Mesenchymal stem cell (in vitro differentiated cells and primary cell): ENCODE data around the gene CCDC38.

Source experiments
- DNase-seq: peaks from one replicate; pipeline ENCODE4 v3.0.0-alpha.2; 2013
- H2AFZ ChIP-seq: one replicate; pipeline ENCODE4 v1.6.1; 2013; ENCODE audit warnings: low read depth, mild to moderate bottlenecking, control low read depth, inconsistent platforms, low read length, moderate library complexity
- H2AK5ac ChIP-seq: 2 replicates; pipeline ENCODE4 v1.6.1; 2013; ENCODE audit warnings: low read length, moderate library complexity, mild to moderate bottlenecking, inconsistent platforms; ENCODE audit not compliant: severe bottlenecking
- H2BK120ac ChIP-seq: one replicate; pipeline ENCODE4 v1.6.1; 2013; ENCODE audit warnings: low read depth, mild to moderate bottlenecking, inconsistent platforms, low read length, moderate library complexity
- H2BK12ac ChIP-seq, 2 experiments: one replicate each; pipeline ENCODE4 v1.6.1; 2013; ENCODE audit warnings: inconsistent platforms in 2 of 2, low read length in 2 of 2, mild to moderate bottlenecking in 2 of 2, moderate library complexity in 2 of 2, control low read depth in 1 of 2
- H2BK15ac ChIP-seq: one replicate; pipeline ENCODE4 v1.6.1; 2013; ENCODE audit warnings: mild to moderate bottlenecking, low read depth, inconsistent platforms; ENCODE audit not compliant: poor library complexity, severe bottlenecking
- H2BK5ac ChIP-seq: 2 replicates; pipeline ENCODE4 v1.6.1; 2013; ENCODE audit warnings: low read depth, mild to moderate bottlenecking, low read length, control low read depth, inconsistent platforms; ENCODE audit not compliant: poor library complexity, severe bottlenecking
- H3K14ac ChIP-seq, 2 experiments: one replicate each; pipeline ENCODE4 v1.6.1; 2013; ENCODE audit warnings: inconsistent platforms in 2 of 2, low read length in 2 of 2, control low read depth in 1 of 2, mild to moderate bottlenecking in 1 of 2, moderate library complexity in 1 of 2
- H3K18ac ChIP-seq, 2 experiments: one replicate each; pipeline ENCODE4 v1.6.1; 2013; ENCODE audit warnings: inconsistent platforms in 2 of 2, low read length in 2 of 2, control low read depth in 1 of 2, low read depth in 1 of 2, mild to moderate bottlenecking in 1 of 2
- H3K23ac ChIP-seq, 2 experiments: one replicate each; pipeline ENCODE4 v1.6.1; 2013; ENCODE audit warnings: inconsistent platforms in 2 of 2, low read length in 2 of 2, mild to moderate bottlenecking in 2 of 2, moderate library complexity in 2 of 2, control low read depth in 1 of 2
- H3K27ac ChIP-seq: 2 replicates; pipeline ENCODE4 v1.5.1; 2013; ENCODE audit warnings: mild to moderate bottlenecking, moderate library complexity, low read length, control low read depth, inconsistent platforms; ENCODE audit not compliant: poor library complexity, severe bottlenecking
- H3K27me3 ChIP-seq, 2 experiments: 2 replicates each; pipeline versions ENCODE4 v1.6.1 to v1.7.0; 2013; ENCODE audit warnings: low read length in 2 of 2, mild to moderate bottlenecking in 2 of 2, moderate library complexity in 2 of 2, control low read depth in 1 of 2, inconsistent platforms in 1 of 2; ENCODE audit not compliant: control insufficient read depth in 1 of 2, insufficient read depth in 1 of 2
- H3K36me3 ChIP-seq, 2 experiments: 2 replicates each; pipeline versions ENCODE4 v1.6.1 to v1.7.0; 2013; ENCODE audit warnings: low read length in 2 of 2, control low read depth in 1 of 2, inconsistent platforms in 1 of 2, low read depth in 1 of 2, mild to moderate bottlenecking in 1 of 2; ENCODE audit not compliant: insufficient read depth in 2 of 2, control insufficient read depth in 1 of 2
- H3K4ac ChIP-seq, 2 experiments: one replicate each; pipeline ENCODE4 v1.6.1; 2013; ENCODE audit warnings: inconsistent platforms in 2 of 2, low read length in 2 of 2, mild to moderate bottlenecking in 2 of 2, moderate library complexity in 2 of 2, control low read depth in 1 of 2, low read depth in 1 of 2
- H3K4me1 ChIP-seq: 2 replicates; pipeline ENCODE4 v1.6.1; 2013; ENCODE audit warnings: low read depth, low read length, control low read depth; ENCODE audit not compliant: control insufficient read depth, insufficient read depth
- H3K4me2 ChIP-seq: 2 replicates; pipeline ENCODE4 v1.6.1; 2013; ENCODE audit warnings: low read length, mild to moderate bottlenecking, inconsistent platforms; ENCODE audit not compliant: poor library complexity, severe bottlenecking
- H3K4me3 ChIP-seq, 2 experiments: 2 replicates each; pipeline versions ENCODE4 v1.5.1 to v1.7.0; 2013; ENCODE audit warnings: low read length in 2 of 2, mild to moderate bottlenecking in 2 of 2, control low read depth in 1 of 2, low read depth in 1 of 2; ENCODE audit not compliant: insufficient read depth in 1 of 2
- H3K79me1 ChIP-seq: replicated peaks from 2 replicates; pipeline ENCODE4 v1.6.1; 2013; ENCODE audit warnings: mild to moderate bottlenecking, control low read depth, low read length, inconsistent platforms; ENCODE audit not compliant: poor library complexity, severe bottlenecking
- H3K9ac ChIP-seq: 2 replicates; pipeline ENCODE4 v1.7.0; 2013; ENCODE audit warnings: mild to moderate bottlenecking, low read length, moderate library complexity
- H3K9me3 ChIP-seq: 2 replicates; pipeline ENCODE4 v1.7.0; 2013; ENCODE audit warnings: mild to moderate bottlenecking, low read length; ENCODE audit not compliant: control insufficient read depth
- H4K8ac ChIP-seq: one replicate; pipeline ENCODE4 v1.6.1; 2013; ENCODE audit warnings: inconsistent platforms, mild to moderate bottlenecking, low read length, moderate library complexity
- H4K91ac ChIP-seq: one replicate; pipeline ENCODE4 v1.6.1; 2013; ENCODE audit warnings: mild to moderate bottlenecking, low read length, inconsistent platforms
- WGBS: methylation state at CpG from one replicate; pipeline ENCODE4 v1.1.7; 2013; ENCODE audit warnings: mixed read lengths; 5-methylcytosine and 5-hydroxymethylcytosine counted together

Gene CCDC38

DNA sequence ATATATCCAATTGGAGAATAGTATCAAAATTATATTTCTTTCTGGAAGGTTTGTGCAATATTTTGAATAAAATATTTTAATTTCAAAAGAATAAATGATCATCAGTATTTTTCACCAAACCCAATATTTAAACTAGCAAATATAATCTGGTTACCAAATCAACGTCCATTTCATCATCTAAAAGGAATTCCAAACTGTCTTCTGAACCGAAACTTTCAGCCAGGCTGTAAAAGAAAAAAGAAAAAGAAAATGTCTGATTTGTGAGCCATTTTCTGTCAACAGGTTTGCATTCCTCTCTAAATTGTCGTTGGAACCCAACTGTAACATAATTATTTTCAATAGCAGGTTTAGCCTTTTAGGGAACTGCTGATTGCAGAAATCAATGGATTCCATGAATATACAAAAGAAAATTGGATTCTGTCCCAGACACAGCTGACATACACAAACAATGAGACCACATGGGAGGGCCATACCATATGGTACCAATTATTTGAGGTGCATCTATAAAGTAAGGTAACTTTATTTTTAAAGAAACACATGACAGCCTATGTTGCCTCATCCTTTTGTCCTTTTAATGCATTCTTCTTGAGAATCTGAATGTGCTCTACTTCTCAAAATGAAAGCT lies 61.0 kb downstream of the CCDC38 start:
- Histone ChIP-seq H3K4me1 (peaks cover 2% of the 10 kb centered on the region), H2BK12ac (no peak overlapping the region), H2BK15ac (no peak overlapping the region), H3K4me3 (peak overlapping the region in 1 of 2 experiments; percentile 31), H3K27ac (no peak overlapping the region), H3K4me2 (no peak overlapping the region), H3K79me1 (no peaks in the 10 kb centered on the region), H3K9me3 (no peaks in the 10 kb centered on the region), H2BK5ac (no peak overlapping the region), H3K27me3 (no peaks in the 10 kb centered on the region), H2BK120ac (no peak overlapping the region), H2AK5ac (no peak overlapping the region), H3K4ac (no peak overlapping the region), H3K23ac (no peak overlapping the region), H3K36me3 (no peaks in the 10 kb centered on the region), H4K91ac (no peak overlapping the region), H4K8ac (no peak overlapping the region), H3K14ac (no peak overlapping the region), H2AFZ (no peak overlapping the region), H3K9ac (peak overlapping the region; percentile 44), H3K18ac (no peak overlapping the region)
- WGBS, result 59% methylated on average over 3 of the region's 3 CpGs
- DNase-seq, result no peak

DNA sequence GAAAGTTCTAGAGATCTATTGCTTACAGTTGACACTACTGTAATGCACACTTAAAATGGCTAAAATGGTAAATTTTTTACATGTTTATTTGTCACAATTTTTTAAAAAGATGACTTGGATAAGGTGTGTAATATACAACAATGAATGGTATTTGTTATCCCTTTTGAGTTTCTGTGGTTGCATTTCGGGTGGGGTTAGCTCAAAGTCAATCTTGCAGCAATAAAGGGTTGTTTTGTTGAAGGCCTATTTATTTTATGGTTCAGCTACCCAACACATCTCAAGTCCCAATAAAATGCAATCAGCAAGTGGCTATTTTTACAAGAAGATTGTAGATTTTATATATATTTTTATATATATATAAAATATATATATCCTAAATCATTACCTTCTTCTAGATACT lies 61.5 kb downstream of the CCDC38 start:
- no peak overlapping the region for H2BK15ac ChIP-seq
- H4K91ac ChIP-seq, result no peak overlapping the region
- H3K27me3 ChIP-seq, result no peaks in the 10 kb centered on the region
- H2BK120ac ChIP-seq, result no peak overlapping the region
- H3K18ac ChIP-seq, result no peak overlapping the region
- H3K79me1 ChIP-seq, result no peaks in the 10 kb centered on the region
- no peak overlapping the region for H3K4me2 ChIP-seq
- H4K8ac ChIP-seq, result no peak overlapping the region
- H3K27ac ChIP-seq, result no peak overlapping the region
- no peak overlapping the region for H2BK12ac ChIP-seq
- no peak for DNase-seq
- H3K4ac ChIP-seq, result no peak overlapping the region
- H3K9me3 ChIP-seq, result no peaks in the 10 kb centered on the region
- no peak overlapping the region for H3K14ac ChIP-seq
- H3K23ac ChIP-seq, result no peak overlapping the region
- peaks cover 2% of the 10 kb centered on the region for H3K4me1 ChIP-seq
- no peaks in the 10 kb centered on the region for H3K36me3 ChIP-seq
- no peak overlapping the region for H3K9ac ChIP-seq
- WGBS, result no CpG with 5 or more reads among the region's 1 CpG
- no peak overlapping the region for H2AFZ ChIP-seq
- no peak overlapping the region for H3K4me3 ChIP-seq
- no peak overlapping the region for H2BK5ac ChIP-seq
- H2AK5ac ChIP-seq, result no peak overlapping the region

DNA sequence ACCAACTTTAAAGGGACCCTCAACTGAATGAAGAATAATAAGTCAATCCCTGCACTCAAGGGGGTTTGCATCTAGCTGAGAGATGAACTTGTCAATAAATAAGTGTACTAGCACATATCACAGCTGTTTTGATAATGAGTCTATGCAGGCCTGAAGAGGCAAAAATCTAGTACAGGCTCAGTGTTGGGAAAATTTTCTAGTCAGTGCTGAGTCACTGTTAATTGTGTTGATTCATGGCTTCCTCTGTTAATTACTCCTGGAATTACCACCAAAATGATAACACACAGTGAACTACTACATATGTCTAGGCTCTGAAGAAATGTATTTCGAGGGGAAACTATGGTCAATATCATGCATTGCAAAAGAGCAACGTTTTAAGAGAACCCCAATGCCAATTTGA lies 64.8 kb downstream of the CCDC38 start:
- Histone ChIP-seq H4K91ac (no peak overlapping the region), H3K27ac (no peak overlapping the region), H3K4me3 (no peak overlapping the region), H3K36me3 (peaks cover 0 to 5% of the 10 kb centered on the region in 2 experiments), H2BK120ac (no peak overlapping the region), H3K4me2 (no peak overlapping the region), H3K23ac (no peak overlapping the region), H3K27me3 (no peaks in the 10 kb centered on the region), H2BK15ac (no peak overlapping the region), H3K9ac (no peak overlapping the region), H3K4ac (no peak overlapping the region), H2BK12ac (no peak overlapping the region), H3K4me1 (peaks cover 2% of the 10 kb centered on the region), H2AFZ (no peak overlapping the region), H3K9me3 (no peaks in the 10 kb centered on the region), H2BK5ac (no peak overlapping the region), H3K79me1 (no peaks in the 10 kb centered on the region), H3K18ac (no peak overlapping the region), H2AK5ac (no peak overlapping the region), H4K8ac (no peak overlapping the region), H3K14ac (no peak overlapping the region)
- peak; percentile 20 for DNase-seq
- WGBS, result 100% methylated on average over 2 of the region's 2 CpGs

DNA sequence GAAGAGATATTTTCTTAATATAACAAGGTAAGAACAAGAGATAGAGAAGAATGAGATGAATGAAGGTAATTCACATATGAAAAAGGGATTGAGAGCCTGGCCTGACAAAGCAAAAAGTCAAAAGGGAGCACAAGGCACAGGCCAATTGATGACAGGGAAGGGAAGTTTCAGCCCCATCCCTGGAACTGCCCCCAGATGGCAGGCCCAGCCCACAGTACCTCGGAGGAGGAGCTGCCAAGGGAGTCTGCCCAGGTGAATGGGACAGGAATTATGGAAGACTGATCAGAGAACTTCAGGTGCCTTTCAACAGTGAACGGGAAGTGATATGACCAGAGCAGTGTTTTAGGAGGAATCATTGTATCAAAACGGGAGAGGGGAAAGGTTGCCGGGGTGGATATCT lies 68.0 kb downstream of the CCDC38 start:
- no peak overlapping the region for H3K23ac ChIP-seq
- WGBS, result 95% methylated on average over 3 of the region's 4 CpGs
- H2BK15ac ChIP-seq, result no peak overlapping the region
- H2BK12ac ChIP-seq, result no peak overlapping the region
- no peaks in the 10 kb centered on the region for H3K79me1 ChIP-seq
- no peak for DNase-seq
- no peaks in the 10 kb centered on the region for H3K27me3 ChIP-seq
- H2BK5ac ChIP-seq, result no peak overlapping the region
- H3K4ac ChIP-seq, result no peak overlapping the region
- no peak overlapping the region for H2AFZ ChIP-seq
- no peak overlapping the region for H2BK120ac ChIP-seq
- H3K18ac ChIP-seq, result no peak overlapping the region
- no peak overlapping the region for H3K9ac ChIP-seq
- no peak overlapping the region for H2AK5ac ChIP-seq
- no peak overlapping the region for H4K8ac ChIP-seq
- H3K27ac ChIP-seq, result no peak overlapping the region
- no peak overlapping the region for H3K4me2 ChIP-seq
- no peaks in the 10 kb centered on the region for H3K9me3 ChIP-seq
- H3K4me3 ChIP-seq, result no peak overlapping the region
- peaks cover 2% of the 10 kb centered on the region for H3K4me1 ChIP-seq
- H3K36me3 ChIP-seq, result peaks cover 0 to 5% of the 10 kb centered on the region in 2 experiments
- H3K14ac ChIP-seq, result no peak overlapping the region
- H4K91ac ChIP-seq, result no peak overlapping the region
